Ureter (tissue), 1 donor: ENCODE data around the gene CPB1. TPM values are rescaled to one million over a fixed set of nuclear protein-coding genes. Genes with fewer than 3 reads are reported as not detected.
"Not testable (repeated sequence)": the region's sequence is repeated elsewhere in the genome, so short reads cannot be mapped to it uniquely, and the experiment has no call there.

Source experiments
- DNase-seq: peaks from one replicate; pipeline ENCODE4 v3.0.0-alpha.2; 2020; ENCODE audit warnings: low spot score
- total RNA-seq: library from RNA; stranded (reverse); gene quantifications from one replicate; pipeline ENCODE4 v1.2.4, GENCODE V29; 2023
- donor health status: DM: yes; HTN: yes; CAD: no.

CPB1 gene
- total RNA-seq, result not detected

DNA sequence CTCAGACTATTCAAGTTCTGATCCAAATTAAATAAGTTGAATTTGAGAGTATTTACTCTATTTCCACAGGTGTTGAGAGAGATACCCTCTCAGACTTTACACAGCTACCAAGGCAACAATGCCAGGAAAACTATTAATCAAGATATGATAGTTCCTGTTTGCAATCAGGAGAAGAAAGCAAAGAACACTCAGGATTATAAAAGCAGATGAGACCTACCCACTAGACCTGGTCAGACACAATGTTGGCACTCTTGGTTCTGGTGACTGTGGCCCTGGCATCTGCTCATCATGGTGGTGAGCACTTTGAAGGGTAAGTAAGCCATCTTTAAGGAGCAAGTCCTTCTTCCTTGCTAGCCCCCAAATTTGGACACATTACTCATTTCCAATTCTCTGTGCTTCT is at the start of gene CPB1:
Gene CPB1 (plus strand): TSS at position 227 of the 400 bp plus-strand sequence. CDS start 13 bp downstream, at position 240.
- no peak for DNase-seq

DNA sequence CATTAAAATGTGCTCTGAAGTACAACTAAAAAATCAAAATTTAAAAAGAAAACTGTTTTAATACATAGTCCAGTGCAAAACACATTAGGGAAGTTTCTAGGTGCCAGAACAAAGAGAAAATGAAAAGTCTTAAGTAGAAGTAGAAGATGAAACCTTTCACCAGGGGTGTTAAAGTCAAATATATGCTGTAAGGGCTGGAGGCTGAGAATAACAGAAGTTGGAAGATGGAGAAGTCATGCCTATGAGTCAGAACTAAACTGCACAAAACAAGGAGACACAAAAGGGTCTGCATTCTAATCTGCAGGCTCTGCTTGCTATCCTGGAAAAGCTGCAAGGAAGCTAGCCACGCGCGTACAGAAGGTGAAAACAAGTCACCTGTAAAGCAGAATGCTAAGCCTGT is 48.7 kb upstream of the CPB1 start:
- DNase-seq, result no peak

DNA sequence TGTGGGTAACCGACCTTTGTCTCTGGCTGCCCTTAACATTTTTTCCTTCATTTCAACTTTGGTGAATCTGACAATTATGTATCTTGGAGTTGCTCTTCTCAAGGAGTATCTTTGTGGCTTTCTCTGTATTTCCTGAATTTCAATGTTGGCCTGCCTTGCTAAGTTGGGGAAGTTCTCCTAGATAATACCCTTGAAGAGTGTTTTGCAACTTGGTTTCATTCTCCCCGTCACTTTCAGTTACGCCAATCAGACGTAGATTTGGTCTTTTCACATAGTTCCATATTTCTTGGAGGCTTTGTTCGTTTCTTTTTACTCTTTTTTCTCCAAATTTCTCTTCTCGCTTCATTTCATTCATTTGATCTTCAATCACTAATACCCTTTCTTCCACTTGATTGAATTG is 42.6 kb upstream of the CPB1 start:
- not testable (repeated sequence) for DNase-seq

DNA sequence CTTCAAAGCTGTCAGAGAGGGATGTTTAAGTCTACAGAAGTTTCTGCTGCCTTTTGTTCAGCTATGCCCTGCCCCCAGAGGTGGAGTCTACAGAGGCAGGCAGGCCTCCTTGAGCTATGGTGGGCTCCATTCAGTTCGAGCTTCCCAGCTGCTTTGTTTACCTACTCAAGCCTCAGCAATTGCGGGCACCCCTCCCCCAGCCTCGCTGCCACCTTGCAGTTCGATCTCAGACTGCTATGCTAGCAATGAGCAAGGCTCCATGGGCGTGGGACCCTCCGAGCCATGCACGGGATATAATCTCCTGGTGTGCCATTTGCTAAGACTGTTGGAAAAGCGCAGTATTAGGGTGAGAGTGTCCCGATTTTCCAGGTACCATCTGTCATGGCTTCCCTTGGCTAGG is 41.5 kb upstream of the CPB1 start:
- not testable (repeated sequence) for DNase-seq

DNA sequence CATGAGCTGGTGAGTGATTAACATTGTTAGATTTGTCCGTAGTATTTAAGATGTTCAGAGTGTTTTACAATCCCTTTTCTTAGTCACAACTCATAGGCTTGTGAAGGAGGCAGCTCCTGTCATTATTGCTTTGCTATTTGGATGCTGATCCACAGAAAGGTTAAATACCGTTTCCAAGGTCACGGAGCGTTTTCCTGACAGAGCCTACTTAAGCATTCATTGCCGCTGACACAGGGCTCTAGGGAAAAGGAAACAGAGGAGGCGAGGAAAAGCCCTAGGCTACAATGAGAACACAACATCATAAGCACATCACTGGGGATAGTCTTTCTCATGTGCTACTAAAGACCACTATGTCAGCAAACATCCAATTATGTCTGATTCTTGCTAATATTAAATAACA is 38.5 kb upstream of the CPB1 start:
- DNase-seq, result no peak

DNA sequence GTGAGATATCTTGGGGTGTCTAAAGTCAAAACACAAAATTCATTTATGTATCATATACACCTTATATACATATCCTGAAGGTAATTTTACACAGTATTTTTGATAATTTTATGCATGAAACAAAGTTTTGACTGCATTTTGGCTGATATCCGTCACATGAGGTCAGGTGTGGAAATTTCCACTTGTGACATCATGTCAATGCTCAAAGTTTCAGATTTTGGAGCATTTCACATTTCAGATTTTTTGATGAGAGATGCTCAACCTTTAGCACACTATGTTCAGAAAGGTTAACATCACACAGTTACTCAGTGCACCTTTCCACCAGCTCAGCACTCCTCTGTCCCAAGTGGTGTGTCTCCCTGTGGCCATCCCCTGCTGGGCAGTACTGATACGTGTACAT is 37.7 kb upstream of the CPB1 start:
- DNase-seq, result no peak

DNA sequence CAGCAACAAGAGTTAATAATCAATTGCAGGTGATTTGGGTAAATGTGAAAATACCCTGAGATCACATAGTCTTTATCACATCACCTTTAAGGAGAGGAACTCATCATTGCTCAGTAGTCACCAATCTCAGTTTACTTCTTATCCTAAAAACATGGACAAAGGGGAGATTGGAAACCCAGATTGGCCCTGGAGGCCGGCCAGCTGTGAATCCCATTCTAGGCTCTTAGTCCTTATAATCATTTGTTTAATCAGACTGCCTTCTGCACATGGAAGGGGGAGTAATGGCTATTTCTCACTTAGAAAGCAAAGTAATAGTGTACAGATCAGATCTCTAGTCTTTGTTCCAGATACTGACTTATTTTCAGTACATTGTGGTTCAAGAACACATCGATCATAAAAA is 37.2 kb upstream of the CPB1 start:
- DNase-seq, result no peak

DNA sequence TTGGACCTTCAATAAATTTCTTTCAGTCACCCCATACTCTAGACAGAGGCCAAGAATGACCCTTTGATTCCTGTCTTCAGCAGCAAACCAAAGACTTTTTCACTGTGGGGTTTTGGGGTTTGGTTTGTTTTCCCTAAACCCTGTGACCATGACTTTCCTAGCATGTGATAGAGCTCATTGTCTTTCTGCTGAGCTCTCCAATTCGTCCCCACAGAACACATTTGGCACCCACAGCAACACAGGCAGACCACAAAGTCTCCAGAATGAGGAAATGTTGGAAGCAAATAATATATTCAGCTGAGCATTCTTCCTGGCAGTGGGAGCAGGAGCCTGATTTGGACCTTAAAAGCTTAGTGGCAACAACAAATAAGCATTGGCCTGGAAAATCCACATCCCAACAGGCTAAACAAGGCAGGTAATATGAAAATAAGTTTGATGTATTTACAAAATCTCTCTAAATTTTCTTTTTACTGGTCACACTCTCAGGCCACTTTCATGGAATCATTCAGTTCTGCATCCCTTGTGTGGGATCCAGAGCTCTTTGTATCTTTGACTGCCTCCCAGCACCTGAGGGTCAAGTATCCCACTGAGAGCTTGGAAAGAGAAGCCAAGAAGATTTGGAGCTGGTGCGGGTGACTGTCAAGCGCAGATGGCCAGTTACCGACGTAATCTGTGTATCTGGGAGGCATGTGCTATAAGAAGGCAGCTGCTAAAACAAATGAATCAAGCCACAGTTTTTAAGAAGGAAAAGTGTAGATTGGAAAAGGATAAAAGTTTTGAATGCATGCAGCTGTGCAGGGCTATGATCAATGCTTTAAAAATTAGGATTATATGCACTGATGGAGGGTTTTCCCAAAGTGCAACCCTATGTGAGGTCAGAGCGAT is 36.5 kb upstream of the CPB1 start:
- peak; percentile 46 for DNase-seq

DNA sequence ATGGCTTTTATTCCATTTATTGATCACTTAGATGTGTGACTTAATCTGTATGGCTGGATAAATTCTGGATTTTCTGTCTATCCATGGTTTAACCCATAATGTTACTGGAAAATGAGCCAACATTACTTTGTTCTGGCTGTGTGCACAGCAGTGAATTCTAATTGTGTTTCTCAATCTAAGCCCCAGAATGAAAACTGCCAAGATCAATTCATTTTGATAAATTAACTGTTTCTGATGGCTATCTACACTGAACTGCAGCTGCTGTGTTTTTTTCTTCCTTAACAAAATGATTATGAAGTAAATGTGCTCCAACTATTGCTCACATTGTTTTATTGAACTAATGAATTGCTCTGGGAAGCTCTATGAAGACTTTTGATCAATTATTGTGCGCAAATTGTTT is 35.7 kb upstream of the CPB1 start:
- DNase-seq, result no peak

DNA sequence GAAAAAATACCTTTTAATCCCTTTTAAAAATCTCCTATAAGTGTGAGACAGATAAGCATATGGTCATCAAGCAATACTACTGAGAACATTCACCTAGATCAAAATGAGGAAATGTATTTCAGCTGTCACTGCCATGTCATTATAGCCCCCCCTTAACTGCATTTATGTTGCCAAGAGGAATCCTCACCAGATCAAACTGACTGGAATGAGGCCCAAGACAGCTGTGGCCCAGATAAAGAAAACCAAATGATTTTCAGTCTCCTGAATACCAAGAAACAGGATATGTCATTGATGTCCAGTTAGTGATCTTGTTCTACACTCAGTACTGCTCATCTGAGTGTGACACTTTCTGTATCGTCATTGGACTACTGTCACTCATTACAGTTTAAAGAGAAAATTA is 35.1 kb upstream of the CPB1 start:
- no peak for DNase-seq

DNA sequence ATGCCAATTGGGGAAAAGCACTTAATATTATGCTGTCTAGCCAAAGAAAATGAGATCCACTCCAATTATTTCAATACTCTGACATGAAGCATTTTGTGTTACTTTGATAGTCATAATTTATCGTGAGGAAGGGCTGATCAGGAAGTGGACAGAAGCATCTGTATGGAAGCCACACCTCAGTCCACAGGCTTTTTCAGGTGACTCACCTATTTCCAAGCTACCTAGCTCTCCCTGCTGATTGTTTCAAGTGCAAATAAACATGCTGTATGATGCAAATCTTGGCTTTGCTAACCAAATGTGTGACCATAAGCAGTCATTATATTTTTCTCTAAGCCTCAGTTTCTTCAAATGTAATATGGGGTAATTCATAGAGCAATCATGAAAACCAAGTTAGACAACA is 30.8 kb upstream of the CPB1 start:
- DNase-seq, result no peak

DNA sequence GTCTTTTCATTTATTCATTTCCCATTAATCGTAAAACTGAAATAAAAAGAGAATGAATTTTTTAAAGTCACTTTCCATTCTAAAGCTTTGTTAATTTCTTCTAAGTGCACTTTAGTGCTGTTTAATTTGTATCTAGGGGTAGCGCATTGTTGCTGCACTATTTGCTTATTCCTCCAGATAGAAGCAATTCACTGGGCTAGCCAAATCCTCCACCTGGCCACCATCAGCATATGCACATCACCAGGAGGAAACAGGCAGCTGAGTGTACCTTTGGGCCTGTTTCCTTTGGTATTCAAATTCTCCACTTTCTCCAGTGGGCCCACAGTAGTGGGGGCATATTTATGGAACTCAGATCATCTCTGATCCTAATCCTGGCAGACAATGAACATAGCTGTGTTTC is 29.8 kb upstream of the CPB1 start:
- no peak for DNase-seq

DNA sequence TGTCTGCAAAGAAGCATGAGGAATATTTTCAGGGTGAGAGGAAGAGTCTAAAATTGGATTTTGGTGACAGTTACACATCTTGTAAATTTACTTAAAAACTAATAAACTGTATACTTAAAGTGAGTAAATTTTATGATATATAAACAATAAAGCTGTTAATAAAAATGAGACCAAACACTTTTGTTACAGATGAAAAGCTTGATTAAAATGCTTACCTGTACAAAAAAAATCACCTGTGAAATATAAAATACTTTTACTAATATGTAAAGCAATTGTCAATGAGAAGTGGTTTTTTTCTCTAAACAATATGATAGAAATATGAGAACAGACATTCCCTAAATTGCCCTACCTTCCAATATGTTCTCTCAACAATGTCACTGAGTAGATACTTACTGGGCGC is 27.2 kb upstream of the CPB1 start:
- no peak for DNase-seq

DNA sequence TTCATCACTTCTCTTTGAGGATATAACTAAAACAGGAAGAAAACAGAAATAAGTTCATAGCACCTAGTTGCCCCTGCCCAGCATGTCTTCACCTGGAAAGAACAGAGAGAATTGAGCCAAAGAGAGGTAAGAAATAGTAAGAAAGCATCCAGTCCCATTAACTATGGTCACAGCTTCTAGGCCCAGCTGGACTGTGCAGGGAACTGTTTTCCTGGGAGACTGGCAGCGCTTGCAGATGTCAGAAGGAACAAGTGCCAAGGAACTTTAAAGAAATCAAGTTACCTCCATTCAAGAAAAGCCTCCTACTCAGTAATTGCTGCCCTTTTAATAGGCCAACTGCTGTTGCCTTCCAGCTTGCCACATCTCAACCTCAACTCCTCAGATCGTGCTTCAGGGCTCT is 17.8 kb upstream of the CPB1 start:
- no peak for DNase-seq

DNA sequence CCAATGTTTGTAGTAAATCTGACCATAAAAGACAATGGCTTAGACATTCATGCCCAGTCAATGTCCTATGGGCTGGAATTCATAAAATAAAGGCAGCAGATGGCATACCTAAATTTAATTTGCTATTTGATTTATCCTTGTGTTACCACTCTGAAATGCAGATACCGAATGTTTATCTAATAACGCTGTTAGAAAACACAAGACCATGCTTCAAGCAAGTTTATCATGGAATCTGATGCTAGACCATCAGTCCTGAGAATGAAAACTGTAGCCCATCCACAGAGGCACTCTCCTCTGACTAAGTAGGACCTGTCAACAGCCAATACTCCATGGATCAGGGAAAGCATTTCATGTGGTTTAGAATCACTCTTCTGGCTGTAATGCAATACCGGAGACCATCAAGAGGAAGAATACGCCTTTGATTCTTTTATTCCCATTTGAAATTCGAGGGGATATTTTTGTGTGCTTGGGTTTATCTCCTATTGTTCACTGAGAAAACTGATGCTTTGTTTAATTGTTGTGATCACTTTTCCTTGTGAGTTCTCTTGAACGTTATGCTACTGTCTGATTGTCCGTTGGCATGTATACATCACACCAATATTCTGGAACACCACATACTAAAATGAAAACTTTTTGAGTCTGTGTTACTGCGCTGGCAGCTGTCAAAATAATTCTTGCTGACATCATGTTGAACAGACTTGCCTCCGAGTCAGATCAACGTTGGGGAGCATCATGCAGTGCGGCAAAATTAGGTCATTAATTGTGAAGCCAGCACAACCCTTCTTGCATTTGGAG is 12.1 kb upstream of the CPB1 start:
- no peak for DNase-seq

DNA sequence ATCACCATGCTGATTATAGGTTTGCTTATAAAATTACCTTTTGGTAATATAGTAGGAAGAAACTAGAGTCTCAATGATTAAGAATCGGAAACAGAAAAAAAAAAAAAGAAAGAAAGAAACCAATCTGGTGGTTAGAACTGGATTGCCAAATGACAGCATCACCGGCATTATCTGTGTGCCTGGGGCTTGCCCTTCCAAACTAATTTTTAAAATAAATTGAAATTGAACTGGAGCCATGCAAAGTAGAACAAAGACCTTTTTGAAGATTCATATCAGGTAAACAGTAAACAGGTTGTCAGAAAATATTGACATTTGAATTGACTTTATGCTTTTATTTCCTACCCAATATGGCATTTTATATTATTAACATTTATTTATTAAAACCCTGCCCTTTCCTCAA is 11.2 kb upstream of the CPB1 start:
- DNase-seq, result no peak

DNA sequence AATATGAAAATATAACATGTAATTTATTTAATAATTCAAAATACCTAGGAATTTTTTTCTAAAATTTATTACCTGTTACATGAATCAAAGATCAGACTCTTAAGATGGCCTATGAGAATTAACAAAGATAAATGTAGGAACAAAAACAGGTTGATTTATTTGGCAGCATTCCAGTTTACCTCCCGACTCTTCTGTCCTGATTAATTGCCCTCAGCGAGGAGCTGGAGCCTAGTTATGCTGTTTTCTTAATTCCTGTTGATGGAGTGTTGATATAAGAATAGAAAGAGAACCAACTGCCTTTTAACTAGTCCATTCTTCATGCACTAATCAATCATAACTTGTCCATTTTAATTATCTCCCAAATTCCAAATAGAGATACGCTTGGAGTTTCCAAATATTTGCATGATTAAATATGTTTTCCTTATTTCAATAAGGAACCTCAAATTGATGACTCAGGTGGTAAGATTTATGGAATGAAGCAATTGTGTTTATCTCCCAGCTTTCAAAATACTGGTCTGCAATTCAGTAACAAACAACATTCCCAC is 10.6 kb upstream of the CPB1 start:
- no peak for DNase-seq

DNA sequence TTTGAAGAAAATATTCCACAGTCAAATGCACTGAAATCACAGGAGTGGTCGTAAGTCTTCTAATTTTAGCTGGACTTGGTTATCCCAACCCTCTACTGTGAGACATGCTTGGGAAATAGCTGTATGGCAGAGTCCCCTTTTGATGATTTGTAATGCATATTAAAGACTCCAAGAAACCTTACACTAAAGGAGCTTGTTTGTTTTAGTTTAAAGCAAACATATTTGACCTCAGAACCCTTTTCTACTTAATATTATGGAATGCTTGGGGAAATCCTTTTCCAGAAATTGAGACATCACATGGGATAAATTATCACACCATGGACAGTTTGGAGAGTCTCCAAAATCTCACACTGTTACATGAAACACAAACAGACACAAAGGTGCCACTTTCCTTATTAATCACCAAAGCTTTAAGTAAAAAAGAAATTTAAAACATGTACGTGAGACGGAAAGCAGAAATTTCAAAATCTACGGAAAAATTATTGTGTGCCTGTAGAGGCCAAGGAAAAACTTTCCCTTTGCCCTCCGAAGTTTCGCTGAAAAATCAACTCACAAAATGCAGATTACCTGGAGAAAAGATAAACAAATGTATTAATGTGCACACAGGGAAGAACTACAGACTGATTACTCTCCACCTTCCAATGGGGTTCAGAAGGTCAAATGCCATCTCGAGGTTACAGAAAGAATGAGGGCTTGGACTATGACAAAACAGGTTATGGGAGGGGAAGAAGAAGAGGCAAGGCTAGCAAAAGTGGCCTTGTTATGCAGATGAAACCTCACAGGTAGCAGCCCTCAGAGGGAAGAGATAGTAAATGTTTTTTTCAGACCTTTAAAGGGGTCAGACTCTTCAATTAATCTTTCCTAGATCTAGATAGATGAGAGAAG is 7.0 kb upstream of the CPB1 start:
- DNase-seq, result no peak

DNA sequence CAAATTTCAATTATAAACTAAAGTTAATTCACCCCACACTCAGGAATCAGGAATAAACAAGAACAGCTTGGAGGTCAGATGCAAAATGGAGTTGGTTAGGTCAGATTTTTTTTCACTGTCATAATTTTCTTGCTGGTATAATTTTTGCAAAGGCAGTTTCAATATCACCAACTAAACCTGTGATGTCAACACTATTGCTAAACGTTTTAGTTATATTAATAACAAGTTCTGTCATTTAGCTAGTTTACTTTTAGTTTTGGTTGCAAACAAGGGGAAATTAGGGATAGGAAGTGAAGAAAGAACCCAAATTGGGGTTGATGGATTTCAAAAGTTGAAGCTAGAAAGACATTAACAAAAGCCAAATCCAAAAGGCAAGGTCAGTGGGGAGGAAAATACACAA is 4.6 kb upstream of the CPB1 start:
- DNase-seq, result no peak

DNA sequence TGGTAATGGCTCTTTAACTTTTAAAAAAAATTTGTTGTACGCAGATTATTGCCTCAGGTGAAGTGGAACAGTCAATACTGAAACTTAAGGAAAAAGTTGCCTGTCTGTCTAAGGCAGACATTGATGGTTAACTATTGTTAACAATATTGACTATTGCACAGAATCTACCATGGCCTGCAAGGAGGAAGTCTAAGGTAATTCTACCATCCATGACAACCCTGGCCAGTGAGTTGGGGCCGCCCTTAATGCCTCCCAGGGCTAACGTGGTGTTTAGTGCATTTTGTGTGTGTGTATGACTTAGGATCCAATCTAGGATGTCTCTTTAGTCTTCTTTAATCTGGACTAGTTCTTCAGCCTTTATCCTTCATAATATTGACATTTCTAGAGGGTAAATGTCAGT is 2.1 kb upstream of the CPB1 start:
- DNase-seq, result no peak

DNA sequence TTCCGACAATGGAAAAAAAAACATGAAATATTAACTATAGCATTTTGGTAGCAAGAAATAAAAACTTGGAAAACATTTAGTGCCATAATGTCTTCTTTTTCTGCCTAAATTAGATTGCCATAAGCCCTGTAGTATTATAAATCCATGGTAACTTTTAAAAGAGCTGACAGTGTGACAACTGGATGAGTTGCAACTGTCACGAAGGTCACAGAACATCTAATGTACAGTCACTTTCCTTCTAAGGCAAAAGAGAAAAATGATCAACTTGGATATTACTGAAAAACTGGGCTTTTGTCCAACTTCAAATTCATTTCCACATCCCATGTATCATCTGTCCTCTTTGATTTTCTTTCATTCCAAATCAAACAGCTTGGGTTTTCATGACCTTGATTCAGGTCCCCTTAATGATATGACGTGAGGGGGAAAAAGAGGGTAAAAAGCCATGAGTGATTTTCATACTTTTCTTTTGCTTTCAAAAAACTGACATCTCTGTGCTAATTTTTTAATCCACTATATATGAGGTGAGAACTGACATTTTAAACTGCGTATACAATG is 602 bp downstream of the CPB1 start:
- no peak for DNase-seq

DNA sequence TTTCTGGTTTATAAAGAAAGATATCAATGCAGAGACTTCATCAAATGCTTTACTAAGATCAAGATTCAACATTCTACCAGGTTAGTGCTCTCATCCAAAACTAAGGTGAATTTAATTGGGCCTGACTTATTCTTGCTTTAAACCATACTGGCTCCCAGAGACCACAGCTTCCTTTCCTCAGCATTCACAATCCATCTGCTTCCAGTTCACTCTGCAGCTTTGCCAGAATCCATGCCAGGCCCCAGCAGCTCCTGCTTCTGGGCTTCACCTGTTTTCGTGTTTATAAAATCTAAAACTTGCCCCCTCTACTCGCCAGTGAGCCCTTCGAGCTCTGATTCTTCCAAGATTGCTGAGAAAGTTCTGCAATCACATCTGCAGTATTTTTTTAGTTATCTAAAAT is 2.3 kb downstream of the CPB1 start:
- DNase-seq, result no peak
